Ecto neural progenitor cell (in vitro differentiated cells): ENCODE measurements around the gene PIRT.

Experiments used
- DNase-seq: peaks from one replicate; pipeline ENCODE4 v3.0.0-alpha.2; 2018; ENCODE audit warnings: low spot score

The PIRT gene

DNA sequence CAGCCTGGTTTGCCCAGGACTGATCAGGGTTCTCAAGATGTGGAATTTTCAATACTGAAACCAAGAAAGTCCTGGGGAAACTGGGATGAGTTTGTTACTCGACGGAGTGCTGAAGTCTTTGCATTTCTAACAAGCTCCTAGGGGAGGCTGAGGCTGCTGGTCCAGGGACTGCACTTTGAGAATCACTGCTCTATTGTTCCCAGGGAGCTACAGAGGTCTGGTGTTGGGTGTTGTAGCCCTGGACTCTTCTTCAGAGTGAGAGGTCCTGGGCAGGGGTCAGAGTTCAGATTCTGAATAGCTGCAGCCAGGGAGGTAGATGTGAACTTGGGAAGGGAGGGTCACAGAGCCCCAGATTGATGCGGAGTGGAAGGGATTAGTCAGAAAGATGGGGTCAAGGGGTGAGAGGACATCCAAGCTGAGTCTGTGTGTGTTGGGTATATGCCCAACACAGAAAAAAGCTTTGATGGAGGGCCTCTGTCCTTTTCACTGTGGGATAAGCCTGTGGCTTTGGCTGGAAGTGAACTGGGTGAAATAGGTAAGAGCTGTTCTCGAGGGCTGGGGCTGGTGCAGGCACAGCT, 48.1 kb downstream of the PIRT start:
- no peak for DNase-seq

DNA sequence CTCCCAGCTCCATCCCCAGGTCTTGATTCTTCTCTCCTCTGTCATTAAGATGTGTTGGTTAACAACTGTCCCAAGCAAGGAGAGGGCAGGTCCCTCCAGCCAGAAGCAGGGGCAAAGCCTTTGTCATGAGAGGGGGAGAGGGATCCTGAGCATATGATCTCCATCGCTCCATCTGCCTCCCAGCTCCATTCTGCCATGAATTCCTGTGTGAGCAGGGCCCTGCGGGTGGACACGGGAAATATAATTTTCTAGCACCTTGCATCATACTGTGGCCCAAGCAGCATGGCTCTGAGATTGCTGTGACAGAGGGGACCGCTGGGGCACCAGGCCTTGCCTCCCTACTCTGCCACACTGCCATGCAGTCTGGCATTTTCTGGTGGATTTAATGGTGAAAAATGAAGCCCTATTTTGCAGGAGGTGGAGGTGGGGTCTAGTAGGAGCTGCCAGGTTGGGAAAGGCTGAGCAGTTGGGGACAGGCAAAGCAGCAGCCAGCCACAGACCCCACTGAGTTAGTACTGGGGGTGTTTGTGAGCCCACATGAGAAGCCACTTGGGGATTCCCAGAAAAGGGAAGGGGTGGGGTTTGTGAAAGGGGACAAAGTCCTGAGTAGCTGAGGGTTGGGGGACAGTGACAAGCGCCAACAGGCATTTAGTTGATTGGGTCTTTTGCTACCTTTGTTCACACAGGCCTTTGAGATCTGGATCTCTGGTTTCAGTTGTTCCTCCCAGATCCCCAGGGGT, 50.4 kb downstream of the PIRT start:
- DNase-seq, result no peak

DNA sequence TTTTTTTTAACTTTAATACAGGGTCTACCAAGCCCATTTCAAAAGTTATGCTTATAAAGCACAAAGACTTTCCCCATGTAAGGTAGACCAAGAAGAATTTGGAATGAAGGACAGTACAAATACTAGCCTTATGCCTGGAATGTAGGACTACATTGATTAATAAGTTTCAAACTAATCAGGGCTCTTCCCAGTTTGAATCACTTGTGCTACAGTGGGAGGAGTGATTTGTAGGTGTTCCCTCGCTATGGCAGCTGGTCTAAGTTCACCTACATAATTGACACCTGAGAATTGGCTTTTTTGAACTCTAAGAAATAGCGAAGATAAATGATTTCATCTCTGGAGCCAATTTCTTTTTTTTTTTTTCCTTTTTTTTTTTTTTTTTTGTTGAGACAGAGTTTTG, 52.6 kb downstream of the PIRT start:
- DNase-seq, result no peak

DNA sequence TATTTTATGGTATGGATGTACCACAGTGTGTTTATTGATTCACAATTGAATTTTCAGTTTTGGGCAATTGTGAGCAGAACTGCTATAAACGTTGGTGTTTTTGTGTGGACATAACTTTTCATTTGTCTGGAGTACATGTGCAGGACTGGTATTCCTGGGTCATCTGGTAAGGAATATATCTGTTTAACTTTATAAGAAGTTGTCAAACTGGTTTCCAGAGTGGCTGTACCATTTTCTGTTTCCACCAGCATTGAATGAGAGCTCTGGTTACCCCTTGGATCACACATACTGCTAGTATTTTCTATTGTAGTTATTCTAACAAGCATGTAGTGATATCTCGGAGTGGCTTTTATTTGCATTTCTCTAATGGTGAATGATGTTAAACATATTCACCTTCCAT, 58.3 kb downstream of the PIRT start:
- no peak for DNase-seq

DNA sequence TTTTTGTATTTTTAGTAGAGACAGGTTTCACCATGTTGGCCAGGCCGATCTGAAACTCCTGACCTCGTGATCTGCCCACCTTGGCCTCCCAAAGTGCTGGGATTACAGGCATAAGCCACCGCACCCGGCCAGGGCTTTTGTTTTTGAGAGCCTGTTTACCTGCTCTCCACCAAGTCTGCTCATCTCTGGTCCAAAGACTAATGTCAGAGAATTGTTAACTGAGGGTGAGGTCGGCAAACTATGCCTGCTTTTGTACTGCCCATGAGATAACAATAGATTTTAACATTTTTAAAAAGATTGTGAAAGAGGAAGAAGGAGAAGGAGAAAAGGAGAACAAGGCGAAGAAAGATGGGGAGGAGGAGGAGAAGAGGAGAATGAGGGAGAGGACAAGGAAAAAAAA, 60.0 kb downstream of the PIRT start:
- no peak for DNase-seq

DNA sequence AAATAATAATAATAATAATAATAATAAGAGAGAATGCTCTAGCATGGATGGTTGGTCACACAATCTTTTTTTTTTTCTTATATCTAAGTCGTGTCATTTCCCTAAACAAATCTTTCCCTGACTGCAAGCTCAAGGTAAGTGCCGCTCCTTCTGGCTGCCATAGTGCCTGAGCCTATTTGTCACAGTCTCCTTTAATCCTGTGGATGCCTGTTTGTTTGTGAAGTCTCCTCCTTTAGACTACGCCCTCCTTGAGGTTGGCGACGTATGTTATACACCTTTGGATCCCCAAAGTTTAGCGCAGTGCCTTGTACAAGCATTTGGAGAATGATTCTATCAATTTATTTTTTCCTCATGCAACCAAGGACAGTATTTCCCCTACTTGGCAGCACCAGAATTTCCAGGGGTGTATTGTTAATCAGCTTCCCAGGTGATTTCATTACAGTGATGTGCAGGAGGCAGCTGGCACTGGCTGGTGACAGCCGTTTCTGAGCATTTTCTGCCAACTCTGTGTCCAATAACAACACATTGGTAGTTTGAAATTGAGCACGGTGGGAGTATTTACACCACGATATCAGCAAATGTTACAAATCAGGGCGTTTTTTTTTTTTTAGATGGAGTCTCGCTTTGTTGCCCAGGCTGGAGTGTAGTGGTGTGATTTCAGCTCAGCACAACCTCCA, 60.6 kb downstream of the PIRT start:
- no peak for DNase-seq

DNA sequence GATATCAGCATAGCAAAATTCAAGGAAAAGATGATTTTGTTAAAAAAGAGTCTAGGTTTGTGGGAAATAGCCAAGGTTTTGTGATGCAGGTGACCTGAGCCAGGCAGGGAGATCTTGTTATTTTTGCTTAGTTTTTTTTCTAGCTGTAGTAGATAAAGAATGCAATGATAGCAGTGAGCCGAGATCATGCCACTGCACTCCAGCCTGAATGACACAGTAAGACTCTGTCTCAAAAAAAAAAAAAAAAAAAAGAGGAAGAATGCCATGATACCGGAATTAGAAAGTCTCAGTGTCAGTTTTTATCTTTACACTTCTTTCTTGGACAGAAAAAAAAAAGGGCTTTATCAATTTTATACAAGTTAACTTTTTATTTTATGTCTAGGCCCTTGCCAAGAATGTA, 61.5 kb downstream of the PIRT start:
- no peak for DNase-seq

DNA sequence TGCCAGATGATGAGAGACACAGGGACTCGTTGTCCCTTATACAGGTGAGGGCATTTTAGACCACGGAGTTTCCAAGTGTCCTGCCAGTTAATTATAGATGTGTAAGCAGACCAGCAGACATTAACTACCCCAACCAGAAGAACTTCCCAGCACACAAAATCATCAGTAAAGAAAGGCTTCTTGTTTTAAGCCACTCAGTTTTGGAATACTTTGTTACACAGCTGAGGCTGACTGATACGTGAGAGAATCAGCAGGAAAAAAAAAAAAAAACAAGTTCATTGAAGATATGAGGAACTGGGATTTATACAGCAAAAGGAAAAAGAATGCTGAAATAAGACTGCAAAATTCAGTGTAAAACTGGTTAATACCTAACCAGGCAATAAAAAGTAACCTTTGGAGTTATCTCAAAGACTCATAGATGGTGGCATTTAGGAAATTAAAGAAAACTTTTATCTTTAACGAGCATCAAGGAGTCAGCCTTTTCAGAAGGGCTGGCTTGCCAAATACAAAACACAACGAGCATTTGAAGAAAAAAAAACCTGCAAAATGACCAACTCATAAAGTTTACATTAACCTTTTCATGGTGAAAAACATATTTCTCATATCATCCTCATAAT, 62.0 kb downstream of the PIRT start:
- DNase-seq, result no peak

DNA sequence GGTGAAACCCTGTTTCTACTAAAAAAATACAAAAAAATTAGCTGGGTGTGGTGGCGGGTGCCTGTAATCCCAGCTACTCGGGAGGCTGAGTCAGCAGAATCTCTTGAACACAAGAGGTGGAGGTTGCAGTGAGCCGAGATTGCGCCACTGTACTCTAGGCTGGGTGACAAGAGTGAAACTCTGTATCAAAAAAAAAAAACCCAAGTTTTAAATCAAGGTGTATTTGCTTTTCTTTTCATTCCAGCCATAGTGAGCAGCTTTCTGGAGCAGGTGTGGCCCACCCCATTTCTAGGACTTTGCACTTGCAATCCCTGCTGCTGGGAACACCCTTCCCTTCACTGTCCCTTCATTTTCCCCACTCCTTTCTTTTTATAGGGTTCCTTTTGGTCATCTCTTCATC, 62.8 kb downstream of the PIRT start:
- no peak for DNase-seq

DNA sequence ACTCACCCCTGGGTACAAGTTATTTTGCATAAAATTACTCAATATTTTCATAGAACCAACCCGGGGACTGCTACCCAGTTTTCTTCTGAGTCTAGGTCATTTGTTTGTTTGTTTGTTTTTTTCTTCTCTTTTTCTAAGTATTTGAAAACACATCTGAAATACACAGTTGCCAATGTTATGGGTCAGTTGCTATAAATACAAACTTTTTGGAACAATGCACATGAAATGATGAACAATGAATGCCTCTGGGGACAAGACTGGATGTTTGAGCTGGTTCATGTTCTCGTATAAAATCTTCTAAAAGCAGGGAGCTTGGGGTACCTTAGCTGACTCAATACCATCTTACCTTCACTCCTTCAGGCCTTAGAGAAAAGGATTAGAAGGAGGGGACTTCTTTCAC, 64.5 kb downstream of the PIRT start:
- no peak for DNase-seq
